Astrocyte (in vitro differentiated cells and primary cell): ENCODE results near the gene CCDC40.

ENCODE experiments used
- CTCF ChIP-seq: IDR thresholded peaks from 2 replicates; pipeline ENCODE4 v1.5.1; 2011; ENCODE audit warnings: low read depth, mild to moderate bottlenecking, inconsistent platforms, low read length, moderate library complexity; ENCODE audit not compliant: insufficient read depth
- EZH2 ChIP-seq: IDR thresholded peaks from 2 replicates; pipeline ENCODE4 v1.6.1; 2012; ENCODE audit warnings: mild to moderate bottlenecking, low read length, inconsistent platforms; ENCODE audit not compliant: insufficient read depth

GRCh38 chr17:80002690-80003490, 33.6 kb upstream of the CCDC40 start:
- TF ChIP-seq CTCF (no peak), EZH2 (no peak)
